Panc1 (cell line): ENCODE results near the gene FAM53B. TPM values are rescaled to one million over a fixed set of nuclear protein-coding genes. Genes with fewer than 3 reads are reported as not detected.

Experiments used
- ATAC-seq: fragments of 200-7000 bp; cut with Tn5 transposase; 2 replicates; pipeline ENCODE4 v1.9.1; 2020; ENCODE audit warnings: mild to moderate bottlenecking, moderate library complexity
- BruUV-seq: library from RNA; stranded (reverse); fragments of 400-500 nt; replicated peaks from 2 replicates; lab custom pipeline; 2021; lab: Mats Ljungman, UMichigan
- CTCF ChIA-PET: fragments of 300-600 bp; sonication (Branson Sonifier 250); formaldehyde crosslinking; loops from one replicate; lab custom pipeline; 2022; ENCODE audit warnings: antibody characterized with exemption; lab: Charles Lee
- POLR2A ChIA-PET: fragments of 300-600 bp; sonication (Branson Sonifier 250); formaldehyde crosslinking; loops from one replicate; lab custom pipeline; 2022; ENCODE audit warnings: antibody characterized with exemption; lab: Charles Lee
- DNase-seq: peaks from one replicate; pipeline ENCODE4 v3.0.0-alpha.2; 2010; ENCODE audit warnings: low read depth, low spot score
- H3K27ac ChIP-seq: 2 replicates; pipeline ENCODE4 v1.5.1; 2011; ENCODE audit warnings: mild to moderate bottlenecking, low read length, inconsistent platforms
- H3K27me3 ChIP-seq: fragments of 200-500 bp; sonication (Bioruptor generic); 2 replicates; pipeline ENCODE4 v1.6.0; 2014; ENCODE audit warnings: low read length, inconsistent platforms; ENCODE audit not compliant: control insufficient read depth, insufficient read depth
- H3K36me3 ChIP-seq: fragments of 200-500 bp; sonication (Bioruptor generic); 2 replicates; pipeline ENCODE4 v1.5.1; 2014; ENCODE audit warnings: inconsistent platforms, mild to moderate bottlenecking, low read length, moderate library complexity; ENCODE audit not compliant: control insufficient read depth, insufficient read depth
- H3K4me1 ChIP-seq: 2 replicates; pipeline ENCODE4 v1.5.1; 2011; ENCODE audit warnings: inconsistent platforms, mild to moderate bottlenecking, low read length, moderate library complexity; ENCODE audit not compliant: control insufficient read depth, insufficient read depth
- H3K4me3 ChIP-seq, 2 experiments: 2 replicates each; pipeline ENCODE4 v1.5.1; 2011 to 2012; ENCODE audit warnings: low read depth in 2 of 2, low read length in 2 of 2, mild to moderate bottlenecking in 2 of 2, inconsistent platforms in 1 of 2, moderate library complexity in 1 of 2
- H3K9me3 ChIP-seq: fragments of 200-500 bp; sonication (Bioruptor generic); 2 replicates; pipeline ENCODE4 v1.5.1; 2014; ENCODE audit warnings: low read depth, mild to moderate bottlenecking, inconsistent platforms, low read length, moderate library complexity; ENCODE audit not compliant: control insufficient read depth, insufficient read depth
- CTCF ChIP-seq: fragments of 450-650 bp; IDR thresholded peaks from 2 replicates; pipeline ENCODE4 v1.5.1; 2017; ENCODE audit warnings: mild to moderate bottlenecking
- POLR2AphosphoS5 ChIP-seq: IDR thresholded peaks from 2 replicates; pipeline ENCODE4 v1.6.1; 2012; ENCODE audit warnings: mild to moderate bottlenecking, low read depth, low read length, moderate library complexity
- REST ChIP-seq, 2 experiments: IDR thresholded peaks; 2 replicates each; pipeline ENCODE4 v1.6.1; 2011 to 2012; ENCODE audit warnings: low read depth in 2 of 2, control low read depth in 1 of 2, low read length in 1 of 2, mild to moderate bottlenecking in 1 of 2, moderate library complexity in 1 of 2; ENCODE audit not compliant: insufficient read depth in 1 of 2
- SIN3A ChIP-seq: IDR thresholded peaks from 2 replicates; pipeline ENCODE4 v1.6.1; 2012; ENCODE audit warnings: low read depth, mild to moderate bottlenecking, low read length, moderate library complexity, borderline replicate concordance; ENCODE audit not compliant: insufficient read depth
- TCF7L2 ChIP-seq: IDR thresholded peaks from 2 replicates; pipeline ENCODE4 v1.6.1; 2011; ENCODE audit warnings: mild to moderate bottlenecking, low read depth, low read length, inconsistent platforms
- in situ Hi-C: cut with HindIII; loops from 2 replicates; pipeline ENCODE4 v1.10.0; 2016; ENCODE audit warnings: low sequenced_read_pairs, low pct_unique_long_range_greater_than_20kb
- intact Hi-C: fragments of 100-400 bp; cut with micrococcal nuclease; formaldehyde crosslinking; loops from one replicate; pipeline ENCODE4 v1.10.0; 2022; ENCODE audit not compliant: unreplicated experiment
- total RNA-seq: library from RNA; stranded (reverse); gene quantifications from one replicate; pipeline ENCODE4 v1.2.1, GENCODE V29; 2021; ENCODE audit not compliant: unreplicated experiment

FAM53B gene
- total RNA-seq, 1 experiment from 2014 or later = 42.5 TPM

- DNase-seq (no peak), ATAC-seq (no peak)
- in situ Hi-C loops (no loop called here), intact Hi-C loops (no loop called here)
- POLR2A ChIA-PET = no interaction called here
- BruUV-seq = no TSS peak
- H3K9me3 ChIP-seq = no peaks in the 10 kb centered on the region
- H3K27me3 ChIP-seq = no peaks in the 10 kb centered on the region
- H3K4me3 ChIP-seq = no peak overlapping the region
- no peaks in the 10 kb centered on the region for H3K4me1 ChIP-seq
- H3K27ac ChIP-seq = no peak overlapping the region
- H3K36me3 ChIP-seq = no peaks in the 10 kb centered on the region
- CTCF ChIA-PET = no interaction called here
- TF ChIP-seq POLR2AphosphoS5 (no peak), TCF7L2 (no peak), REST (IDR thresholded peaks at IDR 0.05; ENCODE audit: insufficient read depth in 1 of 2, low read depth in 2 of 2, low read length in 1 of 2) (no peak), CTCF (no peak), SIN3A (no peak)
Observed at GRCh38 chr10:124601016-124601415, 143.2 kb downstream of the FAM53B start.

GRCh38 chr10:124600051-124600880, 143.9 kb downstream of the FAM53B start:
- in situ Hi-C loops = no loop called here
- TF ChIP-seq POLR2AphosphoS5 = no peak
- TF ChIP-seq CTCF = no peak
- no peak for TF ChIP-seq TCF7L2
- TF ChIP-seq SIN3A = no peak
- no peak for TF ChIP-seq REST (IDR thresholded peaks at IDR 0.05; ENCODE audit: insufficient read depth in 1 of 2, low read depth in 2 of 2, low read length in 1 of 2)
- ChIA-PET POLR2A (no interaction called here), CTCF (no interaction called here)
- intact Hi-C loops = no loop called here
- BruUV-seq = no TSS peak
- no peak for ATAC-seq
- DNase-seq = no peak
- Histone ChIP-seq H3K4me1 (no peaks in the 10 kb centered on the region), H3K4me3 (no peak overlapping the region), H3K36me3 (no peaks in the 10 kb centered on the region), H3K27me3 (no peaks in the 10 kb centered on the region), H3K27ac (no peak overlapping the region), H3K9me3 (no peaks in the 10 kb centered on the region)
